CD4-positive, alpha-beta T cell treated with Interleukin-21 for 1 hour (primary cell): ENCODE results near the gene CLDN15.
A peak's percentile ranks its signal among the peaks of the same experiment; 100 is the strongest.
"Not testable (repeated sequence)": the region's sequence is repeated elsewhere in the genome, so short reads cannot be mapped to it uniquely, and the experiment has no call there.

Source experiments
- DNase-seq: peaks from one replicate; pipeline ENCODE4 v3.0.0-alpha.2; 2020

The CLDN15 gene, protein sequence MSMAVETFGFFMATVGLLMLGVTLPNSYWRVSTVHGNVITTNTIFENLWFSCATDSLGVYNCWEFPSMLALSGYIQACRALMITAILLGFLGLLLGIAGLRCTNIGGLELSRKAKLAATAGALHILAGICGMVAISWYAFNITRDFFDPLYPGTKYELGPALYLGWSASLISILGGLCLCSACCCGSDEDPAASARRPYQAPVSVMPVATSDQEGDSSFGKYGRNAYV

GRCh38 chr7:101237206-101238067 lies at the start of gene CLDN15:
Gene CLDN15, minus strand, starts transcription at chr7:101237802. Its CDS starts 221 bp downstream, at chr7:101237581.
- no peak for DNase-seq

DNA sequence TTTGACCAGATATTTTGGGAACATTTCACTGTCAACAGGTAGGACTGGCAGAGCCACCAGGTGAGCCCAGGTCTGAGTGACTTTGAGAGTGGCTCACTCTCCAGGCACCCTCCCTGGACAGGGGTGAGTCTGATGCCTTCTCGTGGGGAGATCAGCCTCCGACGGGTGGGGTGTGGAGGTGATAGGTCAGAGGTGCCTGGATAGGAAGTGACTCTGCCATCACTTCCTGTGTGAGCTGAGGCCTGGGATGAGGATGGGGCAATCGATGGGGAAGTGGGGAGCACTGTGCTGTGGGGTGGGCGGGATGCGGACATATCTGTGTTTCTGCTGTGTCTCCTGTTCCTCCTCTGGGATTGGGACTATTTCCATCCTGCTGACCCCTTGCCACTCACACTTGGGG lies 49.4 kb upstream of the CLDN15 start:
- no peak for DNase-seq

GRCh38 chr7:101285880-101286279 lies 48.3 kb upstream of the CLDN15 start:
- DNase-seq = not testable (repeated sequence)

- DNase-seq = no peak
Measured at GRCh38 chr7:101285171-101285570, 47.6 kb upstream of the CLDN15 start.

GRCh38 chr7:101280912-101281311 lies 43.3 kb upstream of the CLDN15 start:
- not testable (repeated sequence) for DNase-seq

- DNase-seq = no peak
Measured at GRCh38 chr7:101278461-101279292, 41.1 kb upstream of the CLDN15 start.

DNA sequence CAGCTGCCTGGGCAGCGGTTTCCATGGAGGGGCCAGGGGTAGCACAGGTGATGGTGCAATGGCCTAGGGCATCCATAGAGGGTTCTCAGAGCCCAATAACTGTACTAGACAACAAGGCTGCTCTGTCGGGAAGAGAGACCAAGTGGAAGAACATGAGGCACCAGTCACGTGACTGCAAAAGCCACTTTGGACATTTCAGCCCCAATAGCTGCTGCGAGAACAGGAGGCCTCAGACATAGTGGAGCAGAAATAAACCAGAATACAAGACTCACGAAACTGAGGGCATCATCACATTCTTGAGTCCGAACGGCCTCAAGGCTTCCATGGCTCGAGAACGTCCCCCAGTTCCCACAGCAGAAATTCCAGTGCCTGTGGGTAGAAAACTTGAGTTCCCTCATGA lies 39.6 kb upstream of the CLDN15 start:
- DNase-seq = no peak

- no peak for DNase-seq
Measured at GRCh38 chr7:101273206-101273605, 35.6 kb upstream of the CLDN15 start.

DNA sequence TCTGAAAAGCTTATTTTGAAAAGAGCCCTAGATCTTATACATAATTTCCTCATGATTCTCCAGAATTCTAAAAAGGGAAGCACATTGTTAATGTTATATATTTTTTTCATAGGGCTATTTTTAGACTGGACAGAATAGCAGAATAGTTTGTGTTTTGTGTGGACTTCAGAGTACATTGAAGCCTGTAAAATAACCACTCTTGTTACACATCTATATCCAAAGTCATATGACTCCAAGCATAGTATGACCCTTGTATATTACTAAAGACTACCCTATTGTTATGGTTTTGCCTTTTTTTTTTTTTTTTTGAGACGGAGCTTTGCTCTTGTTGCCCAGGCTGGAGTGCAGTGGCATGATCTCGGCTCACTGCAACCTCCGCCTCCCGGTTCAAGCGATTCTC lies 33.4 kb upstream of the CLDN15 start:
- DNase-seq = no peak

GRCh38 chr7:101269664-101270063 lies 32.1 kb upstream of the CLDN15 start:
- no peak for DNase-seq

- DNase-seq = no peak
Measured at GRCh38 chr7:101265622-101266516, 28.3 kb upstream of the CLDN15 start.

DNA sequence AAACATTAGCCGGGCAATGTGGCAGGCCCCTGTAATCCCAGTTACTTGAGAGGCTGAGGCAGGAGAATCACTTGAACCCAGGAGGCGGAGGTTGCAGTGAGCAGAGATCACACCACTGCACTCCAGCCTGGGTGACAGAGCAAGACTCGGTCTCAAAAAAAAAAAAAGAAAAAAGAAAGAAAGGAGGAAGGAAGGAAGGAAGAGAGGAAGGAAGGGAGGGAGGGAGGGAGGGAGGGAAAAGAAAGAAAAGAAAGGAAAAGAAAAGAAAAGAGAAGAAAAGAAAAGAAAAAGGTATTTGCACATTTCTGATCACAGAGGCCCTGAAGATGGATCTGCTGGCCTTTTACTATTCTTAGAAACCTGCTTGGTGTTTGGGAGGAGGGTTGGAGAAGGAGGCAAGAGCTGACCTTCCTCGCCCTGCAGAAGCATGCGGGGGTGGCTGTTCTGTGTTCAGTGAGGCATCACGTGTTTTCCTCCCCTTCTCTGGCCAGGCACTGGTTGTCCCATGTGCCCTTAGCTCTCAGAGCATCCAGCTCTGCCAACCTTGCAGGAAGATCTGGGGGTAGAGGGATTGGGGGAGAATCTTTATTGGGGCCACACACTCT lies 26.6 kb upstream of the CLDN15 start:
- not testable (repeated sequence) for DNase-seq

DNA sequence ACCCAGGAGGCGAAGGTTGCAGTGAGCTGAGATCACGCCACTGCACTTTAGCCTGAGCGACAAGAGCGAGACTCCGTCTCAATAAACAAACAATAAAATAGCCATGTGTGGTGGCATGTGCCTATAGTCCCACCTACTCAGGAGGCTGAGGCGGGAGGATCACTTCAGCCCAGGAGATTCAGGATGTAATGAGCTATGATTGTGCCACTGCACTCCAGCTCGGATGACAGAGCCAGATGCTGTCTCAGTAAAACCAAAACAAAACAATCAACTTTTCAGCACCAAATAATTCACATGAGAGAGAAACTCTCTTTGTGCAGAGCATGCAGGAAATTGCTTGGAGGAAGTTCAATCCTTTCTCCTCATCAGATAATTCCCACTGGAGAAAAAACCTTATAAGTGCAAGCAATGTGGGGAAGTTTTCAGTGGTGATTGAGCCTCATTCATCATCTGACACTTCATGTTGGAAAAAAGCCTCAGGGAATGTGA lies 20.7 kb upstream of the CLDN15 start:
- no peak for DNase-seq

GRCh38 chr7:101255796-101256195 lies 18.2 kb upstream of the CLDN15 start:
- DNase-seq = no peak

DNA sequence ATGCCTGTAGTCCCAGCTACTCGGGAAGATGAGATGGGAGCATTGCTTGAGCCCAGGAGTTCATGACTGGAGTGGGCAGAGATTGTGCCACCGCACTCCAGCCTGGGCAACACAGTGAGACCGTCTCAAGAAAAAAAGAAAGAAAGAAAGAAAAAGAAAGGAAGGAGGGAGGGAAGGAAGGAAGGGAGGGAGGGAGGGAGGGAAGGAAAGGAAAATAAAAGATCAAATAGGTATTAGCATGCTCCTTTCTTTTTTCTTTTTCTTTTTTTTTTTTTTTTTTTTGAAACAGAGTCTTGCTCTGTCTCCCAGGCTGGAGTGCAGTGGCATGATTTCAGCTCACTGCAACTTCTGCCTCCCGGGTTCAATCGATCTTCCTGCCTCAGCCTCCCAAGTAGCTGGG lies 15.6 kb upstream of the CLDN15 start:
- not testable (repeated sequence) for DNase-seq

GRCh38 chr7:101251871-101252659 lies 14.5 kb upstream of the CLDN15 start:
- DNase-seq = peak; percentile 99

GRCh38 chr7:101250324-101250723 lies 12.7 kb upstream of the CLDN15 start:
- DNase-seq = no peak

DNA sequence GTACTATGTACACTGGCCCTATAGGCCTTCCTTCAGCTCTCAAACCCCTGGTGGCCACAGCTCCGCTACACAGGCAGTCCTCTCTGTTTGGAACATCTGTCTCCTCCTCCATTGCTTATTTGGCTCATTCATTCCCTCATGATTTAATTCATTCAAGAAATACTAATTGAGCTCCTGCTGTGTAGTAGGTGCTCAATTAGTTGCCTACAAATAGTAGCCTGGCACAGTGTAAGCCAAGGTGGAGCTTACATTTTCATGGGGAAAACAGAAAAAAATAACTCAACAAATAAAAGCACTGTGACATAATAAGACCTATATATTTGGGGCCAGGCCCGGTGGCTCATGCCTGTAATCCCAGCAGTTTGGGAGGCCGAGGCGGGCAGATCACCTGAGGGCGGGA lies 10.7 kb upstream of the CLDN15 start:
- DNase-seq = no peak

DNA sequence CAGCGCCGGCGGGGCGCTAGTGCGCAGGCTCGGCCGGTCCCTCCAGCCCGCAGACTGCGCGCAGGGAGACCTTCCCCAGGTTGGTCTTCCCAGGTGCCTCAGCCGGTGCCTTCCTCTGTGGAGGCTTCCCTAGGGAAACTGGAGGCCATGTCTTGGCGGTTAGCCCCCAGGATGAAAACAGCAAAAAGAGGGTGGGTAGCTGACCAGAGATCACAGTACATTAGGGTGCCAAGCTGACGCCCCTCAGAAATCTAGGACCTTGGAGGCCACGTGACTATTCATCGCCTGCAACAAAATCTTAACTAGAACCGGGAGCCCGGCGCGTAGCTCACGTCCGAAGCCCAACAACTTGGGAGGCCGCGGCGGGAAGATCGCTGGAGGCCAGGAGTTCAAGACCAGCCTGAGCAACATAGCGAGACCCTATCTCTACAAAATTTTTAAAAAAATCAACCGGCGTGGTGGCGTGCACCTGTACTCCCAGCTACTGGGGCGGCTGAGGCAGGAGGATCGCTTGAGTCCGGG lies 7.6 kb upstream of the CLDN15 start:
- no peak for DNase-seq

DNA sequence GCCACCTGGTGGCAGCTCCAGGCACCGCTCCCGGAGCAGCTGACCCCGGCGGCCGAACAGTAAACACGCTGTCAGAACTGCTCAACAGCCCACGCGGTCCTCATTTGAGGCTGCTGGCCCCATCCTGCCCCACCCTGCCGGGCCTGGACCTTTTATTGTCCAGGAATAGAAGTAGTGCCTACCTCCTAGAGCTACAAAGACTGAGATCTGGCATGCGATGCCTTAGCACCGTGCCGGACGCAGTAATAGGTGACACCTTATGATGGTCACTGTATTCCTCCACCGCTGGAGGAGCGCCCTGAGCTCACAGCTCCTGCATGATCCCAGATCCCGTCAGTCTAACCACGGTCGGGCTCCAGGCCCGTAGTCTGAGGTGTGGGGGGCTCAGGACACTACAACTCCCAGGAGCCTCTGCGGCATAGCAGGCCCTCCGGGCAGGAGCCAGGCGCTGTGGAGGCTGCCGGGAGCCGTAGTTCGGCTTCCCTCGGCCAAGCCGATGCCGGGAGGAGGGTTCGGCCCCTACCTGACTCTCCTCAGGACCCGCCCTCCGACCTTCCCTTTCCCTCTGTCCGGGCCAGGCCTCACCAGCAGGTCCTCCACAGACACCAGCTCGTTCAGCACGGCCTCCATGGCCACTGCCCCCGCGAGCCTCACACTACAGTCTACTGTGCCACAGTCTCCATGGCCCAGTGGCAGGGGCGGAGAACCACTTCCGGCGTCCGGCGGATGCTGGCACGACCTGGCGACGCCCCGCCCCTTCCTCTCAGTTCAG lies 7.0 kb upstream of the CLDN15 start, which contains the start of gene FIS1:
FIS1 (minus strand) TSS at position 707 of the 772 bp plus-strand sequence; CDS start at position 630, 77 bp downstream.
- DNase-seq = peak; percentile 92
